Hematopoietic multipotent progenitor cell treated with erythropoietin and hydrocortisone succinate and interleukin-3 and kit ligand, for 17 days (in vitro differentiated cells): Measurements from ENCODE around the gene AEBP1.
"Not testable (repeated sequence)": the region's sequence is repeated elsewhere in the genome, so short reads cannot be mapped to it uniquely, and the experiment has no call there.

Experiments
- DNase-seq: peaks from one replicate; pipeline ENCODE4 v3.0.0-alpha.2; 2015; ENCODE audit warnings: low spot score

Gene AEBP1

DNA sequence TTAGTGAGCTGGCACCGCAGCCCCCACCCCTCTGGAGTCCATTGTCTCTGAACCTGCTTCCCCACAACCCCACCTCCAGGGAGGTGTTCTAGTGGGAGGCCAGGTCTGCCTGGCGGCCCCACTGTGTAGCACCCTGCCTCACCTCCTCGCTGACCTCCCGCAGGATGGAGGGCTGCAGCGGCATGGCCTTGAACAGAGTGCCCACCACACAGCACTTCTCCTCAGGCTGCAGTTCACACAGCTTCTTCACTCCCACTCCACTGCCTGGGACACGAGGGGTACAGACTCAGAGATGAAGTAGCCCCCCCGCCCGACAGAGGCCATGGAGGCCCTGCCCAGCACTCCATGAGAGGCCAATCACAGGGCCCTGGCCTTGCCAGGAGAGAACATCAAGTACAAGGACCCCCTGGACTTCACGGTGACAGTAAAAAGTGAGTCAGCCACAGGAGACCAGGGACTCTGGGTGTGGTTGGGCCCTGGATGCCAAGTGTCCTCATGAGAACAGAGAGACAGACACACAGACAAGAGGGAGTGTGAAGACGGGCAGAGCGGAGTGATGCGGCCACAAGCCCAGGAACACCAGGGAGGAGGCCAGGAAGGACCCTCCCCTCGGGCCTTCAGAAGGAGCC is 13.8 kb downstream of the AEBP1 start:
- DNase-seq, result no peak

DNA sequence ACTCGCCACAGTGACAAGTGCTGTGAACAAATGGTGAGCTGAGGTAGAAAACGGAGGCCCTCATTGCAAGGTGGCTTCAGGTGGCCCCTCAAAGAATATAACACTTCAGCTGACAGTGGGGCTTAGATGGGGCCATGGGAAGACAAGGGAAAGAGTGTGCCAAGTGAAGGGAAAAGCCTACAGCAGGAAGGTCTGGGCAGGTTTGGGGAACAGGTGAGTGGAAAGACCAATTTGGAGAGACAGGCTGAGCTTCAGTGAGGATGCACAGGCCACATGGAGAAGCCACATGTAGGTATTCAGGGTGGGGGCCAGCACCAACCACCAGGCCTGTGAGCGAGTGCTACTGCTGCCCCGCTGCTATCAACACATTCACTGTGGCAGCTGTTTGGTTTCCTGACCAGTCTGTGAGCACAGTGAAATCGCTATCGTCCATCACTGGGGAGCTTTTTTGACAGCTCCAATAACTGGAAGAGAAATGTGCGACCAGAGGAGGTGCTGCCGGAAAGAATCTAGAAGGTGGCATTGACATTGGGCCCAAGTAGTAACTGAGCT is 15.8 kb downstream of the AEBP1 start:
- DNase-seq, result no peak

DNA sequence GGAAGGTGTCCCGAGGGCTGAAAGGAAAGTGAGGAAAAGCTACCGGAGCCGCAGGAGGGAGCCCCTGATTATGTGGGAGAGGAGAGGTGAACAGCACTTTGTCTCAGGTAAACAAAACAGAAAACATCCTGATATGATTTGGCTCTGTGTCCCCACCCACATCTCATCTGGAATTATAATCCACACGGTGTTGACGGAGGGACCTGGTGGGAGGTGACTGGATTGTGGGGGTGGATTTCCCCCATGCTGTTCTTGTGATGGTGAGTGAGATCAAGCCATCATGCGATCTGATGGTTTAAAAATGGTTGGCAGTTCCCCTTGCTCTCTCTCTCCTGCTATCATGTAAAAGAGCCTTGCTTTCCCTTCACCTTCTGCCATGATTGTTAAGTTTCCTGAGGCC is 16.2 kb downstream of the AEBP1 start:
- no peak for DNase-seq

DNA sequence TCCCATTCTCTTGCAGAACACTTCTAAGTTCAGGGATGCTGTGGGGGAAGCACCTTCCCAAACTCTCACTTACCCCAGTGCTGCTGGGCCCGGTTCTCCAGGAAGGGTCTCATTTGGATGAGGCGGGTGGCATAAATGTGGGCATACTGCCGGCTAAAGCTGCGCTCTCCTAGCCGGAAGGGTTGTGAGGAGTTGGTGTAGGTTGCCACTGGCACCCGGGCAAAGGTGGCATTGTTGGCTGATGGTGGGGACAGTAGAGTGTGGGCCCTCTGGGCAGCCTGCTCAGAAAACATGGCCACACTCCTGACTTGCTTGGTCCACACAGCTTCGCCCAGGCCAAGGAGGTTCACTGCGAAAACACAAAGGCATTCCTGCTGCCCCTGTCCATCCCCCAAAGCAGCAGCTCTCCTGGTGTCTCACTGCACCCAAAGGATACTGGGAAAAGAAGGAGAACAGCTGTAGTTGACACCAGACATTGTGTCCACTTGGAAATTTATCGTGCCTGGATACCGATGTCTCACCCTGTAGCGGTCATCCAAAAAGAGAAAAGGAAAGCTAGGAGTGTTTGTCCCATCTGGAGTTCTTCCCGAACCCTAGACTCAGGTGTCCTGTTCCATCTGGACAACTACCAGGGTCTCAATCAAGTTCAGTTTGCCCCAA is 17.7 kb downstream of the AEBP1 start:
- DNase-seq, result no peak

DNA sequence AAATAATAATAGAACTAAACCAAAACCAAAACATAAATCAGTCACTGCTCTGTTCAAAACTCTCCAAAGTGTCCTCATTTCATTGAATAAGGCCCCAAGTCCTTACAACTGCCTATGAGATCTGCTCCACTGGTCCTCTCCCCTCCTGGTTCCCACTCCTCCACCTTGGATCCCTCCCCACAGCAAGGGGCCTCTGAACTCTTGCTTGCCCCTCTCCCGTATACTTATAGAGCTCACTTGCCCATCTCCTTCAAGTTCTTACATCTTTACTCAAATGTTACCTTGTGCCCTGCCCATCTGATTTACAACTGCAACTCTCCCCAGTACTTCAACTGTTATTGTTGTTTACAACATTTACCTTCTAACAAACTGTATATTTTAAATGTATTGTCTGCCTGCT is 18.4 kb downstream of the AEBP1 start:
- DNase-seq, result no peak

DNA sequence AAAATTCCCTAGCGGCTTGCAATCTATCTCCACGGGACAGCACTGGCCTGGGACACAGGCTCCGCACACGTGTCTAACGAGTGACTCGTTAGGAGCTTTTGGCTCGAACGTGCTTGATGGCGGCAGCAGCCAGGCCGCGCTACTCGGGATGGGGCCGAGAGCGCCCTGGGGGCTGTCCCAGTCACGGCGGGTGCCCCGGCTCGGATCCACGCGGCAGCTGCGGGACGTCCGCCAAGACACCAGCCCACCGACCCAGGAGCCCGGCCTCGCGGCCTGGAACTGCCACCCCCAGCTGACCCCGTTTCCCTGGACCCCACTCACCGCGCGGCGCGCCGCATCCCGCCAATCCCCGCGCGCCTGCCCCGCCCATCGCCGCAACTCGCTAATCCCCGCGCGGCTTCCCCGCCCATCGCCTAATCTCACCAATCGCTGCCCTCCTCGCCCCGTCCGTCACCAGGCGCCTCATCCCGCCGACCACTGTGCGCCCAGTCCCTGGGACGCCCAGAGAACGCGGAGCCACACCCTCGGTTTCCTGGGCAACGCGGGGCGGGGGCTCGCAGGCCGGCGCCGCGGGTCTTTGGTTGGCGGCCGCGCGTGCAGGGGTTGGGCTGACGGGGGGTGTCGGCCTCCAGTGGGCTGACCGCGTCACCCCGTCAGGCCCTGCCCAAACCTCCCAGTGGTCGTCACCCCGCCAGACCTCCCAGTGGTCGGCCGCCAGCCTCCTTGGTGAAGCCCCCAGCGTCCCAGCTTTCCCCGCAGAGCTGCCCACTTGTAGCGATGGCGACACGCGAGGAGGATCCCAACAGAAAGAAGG is 19.3 kb downstream of the AEBP1 start, which contains the start of gene POLD2:
POLD2 (minus strand) TSS at position 359 of the 814 bp plus-strand sequence. CDS start 1,495 bp downstream, outside the sequence.
- DNase-seq, result peak; percentile 90

DNA sequence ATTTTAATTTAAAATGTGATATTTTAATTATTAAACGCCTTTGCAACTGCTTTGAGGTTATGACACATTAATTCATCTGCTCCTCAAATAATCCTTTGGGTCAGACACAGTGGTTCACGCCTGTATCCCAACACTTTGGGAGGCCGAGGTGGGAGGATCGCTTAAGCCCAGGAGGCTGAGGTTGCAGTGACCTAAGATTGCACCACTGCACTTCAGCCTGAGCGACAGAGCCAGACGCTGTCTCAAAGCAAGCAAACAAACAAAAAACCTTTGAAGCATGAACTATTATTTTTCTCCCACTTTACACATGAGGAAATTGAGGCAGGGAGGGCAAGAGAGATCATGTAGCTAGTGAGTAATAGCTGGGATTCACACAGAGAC is 20.7 kb downstream of the AEBP1 start:
- DNase-seq, result no peak

DNA sequence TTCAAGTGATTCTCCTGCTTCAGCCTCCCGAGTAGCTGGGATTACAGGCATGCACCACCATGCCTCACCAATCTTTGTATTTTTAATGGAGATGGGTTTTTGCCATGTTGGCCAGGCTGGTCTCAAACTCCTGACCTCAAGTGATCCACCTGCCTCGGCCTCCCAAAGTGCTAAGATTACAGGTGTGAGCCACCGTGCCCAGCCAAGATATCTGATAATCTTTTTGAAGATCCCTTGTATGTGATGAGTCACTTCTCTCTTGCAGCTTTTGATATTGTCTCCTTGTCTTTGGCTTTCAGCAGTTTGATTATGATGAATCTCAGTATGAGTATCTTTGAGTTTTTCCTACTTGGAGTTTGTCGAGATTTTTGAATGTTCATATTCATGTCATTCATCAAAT is 22.4 kb downstream of the AEBP1 start:
- not testable (repeated sequence) for DNase-seq

DNA sequence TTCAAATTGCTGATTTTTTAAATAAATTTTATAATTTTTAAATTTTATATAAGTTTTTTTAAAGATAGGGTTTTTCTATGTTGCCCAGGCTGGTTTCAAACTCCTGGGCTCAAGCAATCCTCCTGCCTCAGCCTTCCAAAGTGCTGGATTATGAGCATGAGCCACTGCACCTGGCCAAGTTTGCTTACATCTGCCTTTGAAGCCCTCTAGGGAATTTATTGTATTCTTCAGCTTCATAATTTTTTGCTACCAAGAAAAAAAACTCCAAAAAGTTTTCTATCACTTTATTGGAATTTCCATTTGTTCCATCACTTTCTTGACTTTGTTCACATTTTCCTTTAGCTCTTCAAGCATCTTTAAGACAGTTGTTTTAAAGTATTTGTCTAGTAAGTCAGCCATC is 23.0 kb downstream of the AEBP1 start:
- DNase-seq, result no peak

DNA sequence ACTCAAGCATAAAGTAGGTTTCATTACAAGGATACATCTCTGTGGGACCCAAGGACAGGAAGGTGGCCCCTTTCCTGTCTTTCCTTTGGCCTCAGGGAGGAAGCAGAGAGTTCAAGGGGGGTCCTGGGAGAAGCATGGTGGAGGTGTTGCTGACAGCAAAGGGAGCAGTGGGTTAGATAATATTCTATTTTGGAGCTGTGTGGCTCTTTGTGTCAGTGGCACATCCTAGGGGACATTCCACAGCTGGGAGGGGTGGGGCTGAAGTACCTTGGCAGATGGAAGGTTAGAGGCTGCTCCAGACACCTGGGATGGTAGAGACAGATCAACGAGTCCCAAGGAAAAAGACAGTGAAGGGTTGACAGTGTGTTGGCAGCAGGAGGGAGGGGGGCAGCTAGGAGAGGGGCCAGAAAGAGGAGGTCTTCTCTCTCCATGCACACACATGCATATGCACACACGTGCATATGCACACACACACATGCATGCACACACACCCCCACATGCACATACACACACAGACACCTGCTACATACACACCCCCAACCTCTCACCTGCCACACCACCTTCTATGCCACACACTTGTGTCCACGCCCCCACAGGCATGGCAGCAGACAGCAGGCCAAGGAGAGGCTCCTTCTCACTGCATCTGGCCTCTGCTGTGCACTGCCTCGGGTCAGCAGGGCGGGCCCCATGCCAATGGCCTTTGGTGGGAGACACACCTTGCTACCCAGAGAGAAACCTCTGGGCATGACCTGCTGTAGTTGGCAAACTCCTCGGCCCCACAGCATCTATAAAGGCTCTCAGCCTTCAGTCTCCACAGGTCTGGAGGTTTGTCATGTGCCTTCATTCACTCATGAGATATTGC is 24.8 kb downstream of the AEBP1 start:
- no peak for DNase-seq

DNA sequence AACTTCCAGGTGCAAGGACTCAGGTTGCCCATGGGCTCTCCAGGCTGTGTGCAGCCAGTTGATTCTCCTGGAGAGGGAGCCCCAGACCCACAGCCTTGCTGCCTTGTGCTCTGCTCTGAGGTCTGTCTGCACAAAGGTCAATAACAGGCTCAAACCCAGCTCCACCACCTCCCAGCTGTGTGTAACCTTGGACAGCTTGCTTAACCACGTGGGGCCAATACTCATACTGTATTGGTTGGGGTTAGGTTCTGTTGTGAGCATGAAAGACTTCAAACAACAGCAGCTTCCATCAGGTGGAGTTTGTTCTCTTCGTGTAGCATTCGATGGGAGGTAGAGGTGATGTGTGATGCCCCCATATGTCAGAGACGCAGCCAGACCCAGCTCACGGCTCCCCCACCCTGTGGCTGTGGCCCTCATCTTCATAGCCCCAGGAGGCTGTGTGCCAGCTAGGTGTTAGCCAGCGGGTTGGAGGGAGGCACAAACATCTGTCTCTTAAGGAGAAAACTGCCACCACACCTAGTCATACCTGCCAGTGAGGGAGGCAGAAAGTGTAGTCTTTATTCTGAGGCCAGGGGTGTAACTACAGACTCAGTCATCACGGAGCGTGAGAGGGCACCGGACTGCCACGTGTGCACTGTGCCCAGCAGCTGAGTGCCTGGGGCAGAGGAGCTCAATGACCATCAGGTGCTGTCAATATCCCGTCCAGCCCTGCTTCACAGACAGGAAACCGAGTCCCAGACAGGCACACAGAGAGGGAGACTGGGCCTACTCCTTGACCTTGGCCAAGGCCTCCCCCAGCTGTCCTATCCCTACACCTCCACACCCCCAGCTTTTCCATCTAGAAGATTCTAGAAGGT is 27.3 kb downstream of the AEBP1 start:
- DNase-seq, result no peak

DNA sequence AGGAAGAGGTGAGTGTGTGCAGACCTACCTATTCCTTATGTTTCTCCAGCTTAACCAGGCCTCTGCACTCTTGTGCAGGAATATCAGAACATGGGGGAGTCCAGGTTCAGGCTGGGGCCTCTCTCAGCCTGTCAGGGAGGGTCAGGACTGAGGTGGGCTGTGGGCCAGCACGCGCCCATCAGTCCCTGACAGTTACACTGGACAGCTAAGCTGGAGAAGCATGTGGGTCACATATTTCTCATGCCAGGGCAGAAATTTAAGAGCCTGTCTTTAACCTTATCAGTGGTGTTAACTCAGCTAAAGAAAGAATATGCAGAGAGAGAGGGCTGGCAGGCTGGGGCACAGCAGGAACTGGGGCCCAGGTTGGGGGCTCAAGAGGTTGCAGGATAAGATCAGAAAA is 27.9 kb downstream of the AEBP1 start:
- DNase-seq, result no peak

DNA sequence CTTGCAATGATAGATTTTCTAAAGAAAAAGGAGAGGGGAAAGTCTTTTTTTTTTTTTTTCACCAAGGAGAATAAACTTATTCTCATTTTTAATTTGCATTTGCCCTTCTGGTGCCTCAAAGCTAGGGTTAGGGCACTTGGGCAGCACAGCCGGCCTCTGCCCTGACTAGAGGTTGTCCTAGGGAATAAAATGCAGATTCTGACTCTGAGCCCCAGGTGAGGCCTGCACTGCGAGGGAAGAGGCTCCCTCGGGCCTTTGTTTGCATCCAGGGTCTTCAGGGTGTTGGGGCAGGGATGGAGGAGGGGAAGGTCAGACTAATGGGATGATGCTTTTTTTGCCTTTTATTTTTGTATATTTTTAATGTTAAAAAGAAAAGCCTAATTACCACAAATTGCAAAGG is 29.1 kb downstream of the AEBP1 start:
- DNase-seq, result no peak

DNA sequence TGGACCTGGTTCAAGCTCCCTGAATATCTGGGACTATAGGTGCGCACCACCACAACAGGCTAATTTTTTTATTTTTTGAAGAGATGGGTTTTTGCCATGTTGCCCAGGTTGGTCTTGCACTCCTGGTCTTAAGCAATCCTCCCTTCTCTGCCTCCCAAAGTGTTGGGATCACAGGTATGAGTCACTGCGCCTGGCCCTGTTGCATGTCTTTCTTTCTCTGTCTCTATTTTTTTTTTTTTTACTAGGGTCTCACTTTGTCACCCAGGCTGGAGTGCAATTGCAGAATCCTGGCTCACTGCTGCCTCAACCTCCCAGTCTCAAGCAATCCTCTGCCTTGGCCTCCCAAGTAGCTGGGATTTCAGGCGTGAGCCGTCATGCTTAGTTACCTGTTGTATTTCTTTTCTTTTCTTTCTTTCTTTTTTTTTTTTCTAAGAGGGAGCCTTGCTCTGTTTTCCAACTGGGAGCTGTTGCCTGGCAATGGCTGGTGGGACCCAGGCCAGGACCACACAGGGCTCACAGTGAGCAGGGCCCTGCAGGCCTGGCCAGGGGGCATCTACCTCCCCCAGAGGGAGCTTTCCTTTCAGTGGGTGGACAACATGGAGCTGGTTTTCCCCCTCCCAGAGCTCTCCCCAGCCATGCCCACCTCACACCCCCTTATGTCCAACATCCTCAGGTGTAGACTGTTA is 30.9 kb downstream of the AEBP1 start:
- DNase-seq, result no peak

DNA sequence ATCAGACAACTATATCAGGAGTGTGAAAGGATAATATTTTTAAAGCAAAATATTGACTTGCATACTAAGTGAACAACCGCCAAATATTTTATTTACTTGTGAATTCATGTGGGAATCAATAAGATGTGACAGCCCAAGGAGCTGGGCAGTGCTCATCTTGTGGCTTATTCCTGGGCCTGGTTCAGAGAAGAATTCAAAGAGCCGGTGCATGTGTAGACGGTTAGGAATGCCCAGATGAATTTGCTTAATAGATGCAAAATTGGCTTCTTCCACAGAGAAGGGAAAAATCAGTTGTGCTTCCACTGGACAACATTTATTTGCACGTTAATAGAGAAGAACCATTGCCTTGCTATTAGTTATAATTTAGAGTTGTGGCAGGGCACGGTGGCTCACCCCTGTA is 32.6 kb downstream of the AEBP1 start:
- no peak for DNase-seq

DNA sequence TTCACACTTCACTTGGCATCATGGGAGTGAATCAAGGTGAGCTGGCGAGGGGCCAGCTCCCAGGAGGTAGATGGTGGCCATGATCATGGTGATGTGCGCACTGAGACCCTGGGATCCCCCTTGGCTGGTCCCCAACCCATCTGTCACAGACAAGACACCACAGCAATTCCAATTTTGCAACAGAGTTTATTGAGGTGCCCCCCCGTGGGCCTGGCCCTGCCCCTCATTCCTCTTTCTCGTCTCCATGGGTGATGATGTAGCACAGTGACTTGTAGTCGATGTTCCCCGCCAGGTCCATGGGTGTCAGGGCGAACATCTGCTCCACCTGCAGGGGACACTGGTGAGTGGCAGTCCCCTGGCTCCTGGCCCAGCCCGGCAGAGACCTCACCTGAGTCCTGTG is 34.6 kb downstream of the AEBP1 start:
- DNase-seq, result no peak

DNA sequence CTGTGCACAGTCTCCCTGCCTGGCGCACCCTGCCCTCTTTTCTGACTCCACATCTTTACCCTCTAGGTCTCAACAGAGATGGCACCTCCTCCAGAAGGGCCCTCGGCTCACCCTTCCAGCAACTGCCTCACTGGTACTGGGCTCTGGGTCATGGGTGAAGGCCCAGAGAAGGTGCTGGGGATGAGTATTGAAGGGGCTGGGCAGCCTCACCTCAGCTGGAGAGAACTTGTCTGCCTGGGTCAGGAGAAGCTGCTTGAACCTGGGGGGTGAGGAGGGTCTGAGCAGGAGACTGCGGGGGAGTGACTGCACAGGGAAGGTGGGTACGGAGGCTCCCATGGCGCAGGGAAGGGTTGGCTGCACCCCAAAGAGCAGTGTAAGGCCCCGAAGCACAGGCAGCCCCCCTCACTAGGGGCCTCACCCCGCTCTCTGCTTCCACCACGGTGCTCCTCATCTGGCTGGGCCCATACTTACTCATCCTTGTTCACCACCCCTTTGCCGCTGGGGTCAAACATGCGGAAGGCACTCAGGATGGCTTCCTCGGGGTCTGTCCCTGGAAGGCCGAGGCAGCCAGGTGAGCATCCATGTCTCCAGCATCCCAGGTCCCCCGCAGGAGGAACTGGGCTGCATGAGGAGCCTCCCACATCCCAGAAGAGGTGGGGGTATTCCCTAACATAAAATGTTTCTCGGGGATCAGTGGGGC is 35.3 kb downstream of the AEBP1 start:
- no peak for DNase-seq

DNA sequence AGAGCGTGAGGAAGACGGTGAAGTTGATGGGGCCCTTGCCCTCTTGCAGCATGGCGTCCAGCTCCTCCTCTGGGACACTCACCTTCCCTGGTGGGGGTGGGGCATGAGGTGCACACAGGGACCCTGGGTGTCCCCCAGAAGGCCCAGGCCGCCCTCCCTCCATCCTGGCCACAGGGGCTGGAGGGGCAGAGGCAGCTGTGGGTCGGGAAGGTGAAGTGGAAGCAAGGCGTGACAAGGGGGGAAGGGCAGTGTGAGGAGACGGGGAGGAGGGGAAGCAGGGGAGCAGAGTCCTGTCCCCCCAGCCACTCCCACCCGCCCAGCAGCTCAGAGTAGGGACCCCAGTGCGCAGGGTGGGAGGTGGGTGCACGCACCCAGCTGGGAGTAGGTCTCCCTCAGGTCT is 36.2 kb downstream of the AEBP1 start:
- no peak for DNase-seq

DNA sequence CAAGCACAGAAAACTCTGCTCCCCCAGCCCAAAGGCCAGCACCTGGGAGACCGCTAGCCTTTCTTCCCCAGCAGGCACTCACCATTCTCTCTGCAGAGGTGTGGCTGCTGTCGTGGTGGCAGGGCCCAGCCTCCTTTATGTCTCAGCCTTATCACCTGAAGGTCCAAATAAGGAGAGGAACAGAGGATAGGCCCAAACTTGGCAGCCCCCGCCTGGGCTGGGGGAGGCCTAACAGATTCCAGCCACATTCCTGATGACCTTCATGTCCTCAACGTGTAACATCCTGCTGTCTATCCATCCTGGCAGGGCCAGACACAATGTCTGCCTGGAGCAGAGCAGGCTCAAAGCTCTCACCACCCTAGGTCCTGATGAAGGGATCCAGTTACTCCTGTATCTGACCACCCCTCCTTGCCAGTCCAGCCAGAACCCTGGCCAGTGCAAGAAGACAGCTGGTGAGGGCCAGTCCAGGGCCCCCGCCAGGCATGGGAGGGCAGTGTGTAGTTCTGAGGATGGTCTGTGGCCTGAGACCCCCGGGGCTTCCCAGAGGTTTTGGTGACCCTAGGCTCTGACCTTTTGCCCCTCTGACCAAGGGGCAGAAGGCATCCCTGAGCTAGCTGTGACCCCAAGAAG is 37.2 kb downstream of the AEBP1 start, which contains the start of gene MYL7:
MYL7 (minus strand) TSS at position 112 of the 630 bp plus-strand sequence; CDS start at position 85, 27 bp downstream.
- no peak for DNase-seq
